22Rv1 (cell line): ENCODE measurements around the gene RAP1A.

Source experiments
- ZFX ChIP-seq: fragments of 450-650 bp; IDR thresholded peaks from 2 replicates; pipeline ENCODE4 v1.6.1; 2017; ENCODE audit warnings: antibody characterized with exemption, borderline replicate concordance
- TF ChIP-seq, protein P1 (sequence below): fragments of 450-650 bp; IDR thresholded peaks from 2 replicates; pipeline ENCODE4 v1.5.1; 2017; ENCODE audit warnings: mild to moderate bottlenecking

DNA sequence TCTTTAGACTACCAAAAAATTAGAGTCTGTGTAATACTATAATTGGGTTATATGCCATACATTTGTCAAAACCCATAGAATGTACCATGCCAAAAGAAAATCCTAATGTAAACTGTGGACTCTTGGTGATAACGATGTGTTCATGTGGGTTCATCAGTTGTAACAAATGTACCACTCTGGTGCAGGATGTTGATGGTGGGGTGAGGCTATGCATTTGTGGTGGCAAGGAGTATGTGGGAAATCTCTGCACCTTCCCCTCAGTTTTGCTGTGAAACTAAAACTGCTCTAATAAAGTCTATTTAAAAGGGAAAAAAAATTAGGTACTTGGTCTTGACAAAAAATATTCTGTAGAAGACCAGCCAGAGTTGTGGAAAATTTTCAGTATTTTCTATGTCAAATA lies 76.2 kb downstream of the RAP1A start:
- TF ChIP-seq, protein P1, sequence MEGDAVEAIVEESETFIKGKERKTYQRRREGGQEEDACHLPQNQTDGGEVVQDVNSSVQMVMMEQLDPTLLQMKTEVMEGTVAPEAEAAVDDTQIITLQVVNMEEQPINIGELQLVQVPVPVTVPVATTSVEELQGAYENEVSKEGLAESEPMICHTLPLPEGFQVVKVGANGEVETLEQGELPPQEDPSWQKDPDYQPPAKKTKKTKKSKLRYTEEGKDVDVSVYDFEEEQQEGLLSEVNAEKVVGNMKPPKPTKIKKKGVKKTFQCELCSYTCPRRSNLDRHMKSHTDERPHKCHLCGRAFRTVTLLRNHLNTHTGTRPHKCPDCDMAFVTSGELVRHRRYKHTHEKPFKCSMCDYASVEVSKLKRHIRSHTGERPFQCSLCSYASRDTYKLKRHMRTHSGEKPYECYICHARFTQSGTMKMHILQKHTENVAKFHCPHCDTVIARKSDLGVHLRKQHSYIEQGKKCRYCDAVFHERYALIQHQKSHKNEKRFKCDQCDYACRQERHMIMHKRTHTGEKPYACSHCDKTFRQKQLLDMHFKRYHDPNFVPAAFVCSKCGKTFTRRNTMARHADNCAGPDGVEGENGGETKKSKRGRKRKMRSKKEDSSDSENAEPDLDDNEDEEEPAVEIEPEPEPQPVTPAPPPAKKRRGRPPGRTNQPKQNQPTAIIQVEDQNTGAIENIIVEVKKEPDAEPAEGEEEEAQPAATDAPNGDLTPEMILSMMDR: no peak
- no peak for TF ChIP-seq ZFX
